Heart right ventricle (tissue), 16 donors: ENCODE data around the gene ANK3. TPM values are rescaled to one million over a fixed set of nuclear protein-coding genes. Genes with fewer than 3 reads are reported as not detected.

ENCODE experiments used
- ATAC-seq, 8 donors: fragments of 200-7000 bp; cut with Tn5 transposase; one replicate each; pipeline ENCODE4 v1.9.1; 2020; ENCODE audit warnings: mild to moderate bottlenecking in 8 of 8, moderate library complexity in 8 of 8, moderate number of reproducible peaks in 1 of 8
- DNase-seq, 2 donors: peaks; one replicate each; pipeline ENCODE4 v3.0.0-alpha.2; 2020
- H3K27ac ChIP-seq, 10 donors: fragments of 200-600 bp; sonication (generic) in 2 of 10; one replicate each; pipeline versions ENCODE4 v1.5.0 to v1.8.0; 2020 to 2022; ENCODE audit warnings: mild to moderate bottlenecking in 3 of 10
- H3K27me3 ChIP-seq, 7 donors: fragments of 200-600 bp; one replicate each; pipeline ENCODE4 v1.8.0; 2021 to 2022; ENCODE audit warnings: mild to moderate bottlenecking in 2 of 7
- H3K36me3 ChIP-seq, 9 donors: fragments of 200-600 bp; sonication (generic) in 1 of 9; one replicate each; pipeline versions ENCODE4 v1.5.0 to v1.8.0; 2020 to 2022; ENCODE audit warnings: mild to moderate bottlenecking in 2 of 9
- H3K4me1 ChIP-seq, 9 donors: fragments of 200-600 bp; sonication (generic) in 1 of 9; one replicate each; pipeline versions ENCODE4 v1.5.0 to v1.8.0; 2020 to 2022; ENCODE audit warnings: mild to moderate bottlenecking in 4 of 9
- H3K4me3 ChIP-seq, 10 donors: fragments of 200-600 bp; sonication (generic) in 2 of 10; one replicate each; pipeline versions ENCODE4 v1.5.0 to v1.8.0; 2020 to 2022; ENCODE audit warnings: mild to moderate bottlenecking in 7 of 10, moderate library complexity in 2 of 10
- H3K9me3 ChIP-seq, 11 donors: fragments of 200-600 bp in 10 of 11; sonication (generic) in 2 of 11; one replicate each; pipeline versions ENCODE4 v1.5.0 to v1.8.0; 2013 to 2022; ENCODE audit warnings: mild to moderate bottlenecking in 2 of 11, control low read depth in 1 of 11, moderate library complexity in 1 of 11
- CTCF ChIP-seq, 9 donors: fragments of 200-600 bp; sonication (generic) in 2 of 9; IDR thresholded peaks; one replicate each; pipeline versions ENCODE4 v1.5.0 to v1.8.0; 2021 to 2022; ENCODE audit warnings: antibody characterized with exemption in 9 of 9, mild to moderate bottlenecking in 5 of 9, moderate library complexity in 1 of 9
- WGBS, 2 donors: extraction: QIAGEN DNeasy Blood & Tissue Kit; methylation state at CpG; one replicate each; pipeline ENCODE4 v1.1.7; 2013; ENCODE audit warnings: inconsistent platforms in 1 of 2; 5-methylcytosine and 5-hydroxymethylcytosine counted together
- intact Hi-C, 10 donors: fragments of 100-400 bp; cut with DNase I; formaldehyde crosslinking; loops; one replicate each; pipeline versions ENCODE4 v1.11.1 to v1.14.2; 2022
- polyA plus RNA-seq, 2 donors: library from polyadenylated mRNA; stranded (reverse); fragments of 200-250 nt; gene quantifications; one replicate each; pipeline ENCODE4 v1.2.3, GENCODE V29; 2013
- total RNA-seq, 10 donors: library from RNA; stranded (reverse); fragmentation: NEBNext Ultra II Directional in 3 of 10; extraction: Animal tissue kit (Norgen Biotek cat#: 25700) in 3 of 10; gene quantifications; one replicate each; pipeline versions ENCODE4 v1.2.1 to v1.2.4, GENCODE V29; 2021 to 2023
- donor health status: Arrhythmogenic right ventricular cardiomyopathy.
- donor health status: ischemic (EF 13 %, LVEDD 7.1; RV severe dilation, severe dysfunction).
- donor health status: healthy with polysubstance abuse.
- donor health status: DM: no; HTN: yes; CAD: no.
- donor health status: DM: no; HTN: no; CAD: no.
- donor health status: ischemic (EF 25% LVEDD 6.9; RV normal size, moderate dysfunction).
- donor health status: ischemic (EF 25% LVEDD 5.7; RV mildly dilated, moderate dysfunction).
- donor health status: healthy.
- donor health status: DM: yes; HTN: yes; CAD: no.
- donor health status: Ischemic cardiomyopathy.
- donor health status: ischemic (EF 35%, LVEDD 5.7; RV mildly dilated, moderate dysfunction).
- donor health status: nonischemic (EF 11% LVEDD 7.7; RV severe dilation, severe dysfunction).
- donor health status: DM: yes; HTN: yes; CAD: no.
- donor health status: PGD.
- donor health status: ischemic (EF 29% LVEDD 5.4; RV normal size, mild dysfunction).
- donor health status: nonischemic (EF 23%, LVEDD 6.1; RV moderate dilation, normal function).

ANK3 gene
- total and polyA plus RNA-seq, 12 donors = 34.4 to 287 (median 245) TPM

- Histone ChIP-seq H3K4me3 (no peak overlapping the region), H3K27me3 (no peaks in the 10 kb centered on the region), H3K4me1 (no peaks in the 10 kb centered on the region), H3K27ac (no peak overlapping the region), H3K9me3 (no peaks in the 10 kb centered on the region), H3K36me3 (no peaks in the 10 kb centered on the region)
- DNase-seq (no peak), ATAC-seq (no peak)
- TF ChIP-seq CTCF (IDR thresholded peaks at IDR 0.05) = peak in 3 of 9 donors; percentile 5 to 13 (median 9)
- 86 to 89% methylated on average over 5 of the region's 5 CpGs for WGBS, 2 donors
- intact Hi-C loops = no loop called here
Measured at GRCh38 chr10:60335708-60336107, 54.0 kb downstream of the ANK3 start.

GRCh38 chr10:60334991-60335390, 54.7 kb downstream of the ANK3 start:
- ATAC-seq (no peak), DNase-seq (no peak)
- Histone ChIP-seq H3K9me3 (peaks cover 0 to 3% (median 0%) of the 10 kb centered on the region in 11 donors), H3K36me3 (no peaks in the 10 kb centered on the region), H3K27ac (no peak overlapping the region), H3K4me3 (no peak overlapping the region), H3K4me1 (no peaks in the 10 kb centered on the region), H3K27me3 (no peaks in the 10 kb centered on the region)
- intact Hi-C loops = no loop called here
- TF ChIP-seq CTCF (IDR thresholded peaks at IDR 0.05) = no peak
- 60 to 71% methylated on average over 4 of the region's 4 CpGs for WGBS, 2 donors

GRCh38 chr10:60332371-60332770, 57.3 kb downstream of the ANK3 start:
- Histone ChIP-seq H3K27me3 (no peaks in the 10 kb centered on the region), H3K36me3 (no peaks in the 10 kb centered on the region), H3K4me1 (no peaks in the 10 kb centered on the region), H3K27ac (no peak overlapping the region), H3K4me3 (no peak overlapping the region), H3K9me3 (peaks cover 0 to 10% (median 3%) of the 10 kb centered on the region in 11 donors)
- WGBS, 2 donors = 71 to 73% methylated on average over 2 of the region's 2 CpGs
- ATAC-seq = no peak
- intact Hi-C loops = no loop called here
- DNase-seq = no peak
- TF ChIP-seq CTCF (IDR thresholded peaks at IDR 0.05) = no peak

- ATAC-seq (no peak), DNase-seq (no peak)
- Histone ChIP-seq H3K36me3 (no peaks in the 10 kb centered on the region), H3K4me1 (no peaks in the 10 kb centered on the region), H3K27ac (no peak overlapping the region), H3K9me3 (peaks cover 0 to 10% (median 3%) of the 10 kb centered on the region in 11 donors), H3K4me3 (no peak overlapping the region), H3K27me3 (no peaks in the 10 kb centered on the region)
- intact Hi-C loops = no loop called here
- TF ChIP-seq CTCF (IDR thresholded peaks at IDR 0.05) = no peak
- WGBS, 2 donors = 95% methylated on average over 3 of the region's 3 CpGs
Measured at GRCh38 chr10:60331886-60332285, 57.8 kb downstream of the ANK3 start.
